ENCODE data around the gene CHMP5. TPM values are rescaled to one million over a fixed set of nuclear protein-coding genes. Genes with fewer than 3 reads are reported as not detected.

CHMP5 gene
- total RNA-seq, 1 donor from 2014 or later, result 73.0 TPM

GRCh38 chr9:33244137-33244784 is 20.6 kb upstream of the CHMP5 start:
- DNase-seq (ENCODE audit: low spot score), result no peak

GRCh38 chr9:33245341-33245740 is 19.5 kb upstream of the CHMP5 start:
- no peak for DNase-seq (ENCODE audit: low spot score)

- no peak for DNase-seq (ENCODE audit: low spot score)
Observed at GRCh38 chr9:33246269-33246860, 18.5 kb upstream of the CHMP5 start.

GRCh38 chr9:33248606-33249005 is 16.2 kb upstream of the CHMP5 start:
- DNase-seq (ENCODE audit: low spot score), result no peak

GRCh38 chr9:33249087-33249658 is 15.7 kb upstream of the CHMP5 start:
- no peak for DNase-seq (ENCODE audit: low spot score)

- DNase-seq (ENCODE audit: low spot score), result no peak
Observed at GRCh38 chr9:33249983-33250382, 14.9 kb upstream of the CHMP5 start.

GRCh38 chr9:33250458-33250995 is 14.3 kb upstream of the CHMP5 start:
- no peak for DNase-seq (ENCODE audit: low spot score)

- DNase-seq (ENCODE audit: low spot score), result no peak
Observed at GRCh38 chr9:33254211-33254610, 10.6 kb upstream of the CHMP5 start.

GRCh38 chr9:33255014-33255413 is 9.8 kb upstream of the CHMP5 start:
- no peak for DNase-seq (ENCODE audit: low spot score)

GRCh38 chr9:33255471-33255870 is 9.4 kb upstream of the CHMP5 start:
- DNase-seq (ENCODE audit: low spot score), result no peak

- no peak for DNase-seq (ENCODE audit: low spot score)
Observed at GRCh38 chr9:33256236-33256635, 8.6 kb upstream of the CHMP5 start.

- DNase-seq (ENCODE audit: low spot score), result no peak
Observed at GRCh38 chr9:33257276-33257675, 7.6 kb upstream of the CHMP5 start.

- DNase-seq (ENCODE audit: low spot score), result no peak
Observed at GRCh38 chr9:33260372-33260771, 4.5 kb upstream of the CHMP5 start.

- DNase-seq (ENCODE audit: low spot score), result no peak
Observed at GRCh38 chr9:33263131-33264002, 1.5 kb upstream of the CHMP5 start.

GRCh38 chr9:33264003-33264472 is 811 bp upstream of the CHMP5 start:
- peak; percentile 42 for DNase-seq (ENCODE audit: low spot score)

- DNase-seq (ENCODE audit: low spot score), result no peak
Observed at GRCh38 chr9:33265211-33265865, 489 bp downstream of the CHMP5 start.

GRCh38 chr9:33267151-33267767 is 2.4 kb downstream of the CHMP5 start:
- no peak for DNase-seq (ENCODE audit: low spot score)

GRCh38 chr9:33270146-33270545 is 5.3 kb downstream of the CHMP5 start:
- DNase-seq (ENCODE audit: low spot score), result no peak

GRCh38 chr9:33272061-33272460 is 7.2 kb downstream of the CHMP5 start:
- DNase-seq (ENCODE audit: low spot score), result no peak

GRCh38 chr9:33273266-33273971 is 8.6 kb downstream of the CHMP5 start:
- no peak for DNase-seq (ENCODE audit: low spot score)

GRCh38 chr9:33273972-33274328 is 9.1 kb downstream of the CHMP5 start:
- no peak for DNase-seq (ENCODE audit: low spot score)
